Astrocyte (in vitro differentiated cells and primary cell): ENCODE measurements around the gene PPP3CA. TPM values are rescaled to one million over a fixed set of nuclear protein-coding genes. Genes with fewer than 3 reads are reported as not detected.
A peak's percentile ranks its signal among the peaks of the same experiment; 100 is the strongest.

Experiments used
- DNase-seq: peaks from one replicate; pipeline ENCODE4 v3.0.0-alpha.2; 2010; ENCODE audit warnings: low read depth
- FAIRE-seq: peaks from 2 replicates; lab custom pipeline; 2011; peaks lifted over from hg19 to GRCh38; lab: Jason Lieb, UNC
- H2AFZ ChIP-seq: 2 replicates; pipeline ENCODE4 v1.6.0; 2012; ENCODE audit warnings: low read depth, low read length, inconsistent platforms
- H3K27ac ChIP-seq: 2 replicates; pipeline ENCODE4 v1.5.1; 2011; ENCODE audit warnings: low read depth, low read length, inconsistent platforms
- H3K27me3 ChIP-seq: 2 replicates; pipeline ENCODE4 v1.6.0; 2011; ENCODE audit warnings: low read length, inconsistent platforms; ENCODE audit not compliant: insufficient read depth
- H3K36me3 ChIP-seq: 2 replicates; pipeline ENCODE4 v1.5.1; 2011; ENCODE audit warnings: low read length, inconsistent platforms; ENCODE audit not compliant: insufficient read depth
- H3K4me1 ChIP-seq: 2 replicates; pipeline ENCODE4 v1.5.1; 2011; ENCODE audit warnings: low read length, inconsistent platforms; ENCODE audit not compliant: insufficient read depth
- H3K4me2 ChIP-seq: 2 replicates; pipeline ENCODE4 v1.6.0; 2012; ENCODE audit warnings: low read length, inconsistent platforms
- H3K4me3 ChIP-seq: 2 replicates; pipeline ENCODE4 v1.5.1; 2011; ENCODE audit warnings: low read depth, mild to moderate bottlenecking, low read length, inconsistent platforms; ENCODE audit not compliant: insufficient read depth
- H3K79me2 ChIP-seq: 2 replicates; pipeline ENCODE4 v1.6.0; 2012; ENCODE audit warnings: mild to moderate bottlenecking, low read length, inconsistent platforms; ENCODE audit not compliant: insufficient read depth
- H3K9ac ChIP-seq: 2 replicates; pipeline ENCODE4 v1.6.0; 2012; ENCODE audit warnings: mild to moderate bottlenecking, low read length, inconsistent platforms
- H3K9me3 ChIP-seq: 2 replicates; pipeline ENCODE4 v1.5.1; 2012; ENCODE audit warnings: low read depth, mild to moderate bottlenecking, low read length, inconsistent platforms; ENCODE audit not compliant: insufficient read depth
- H4K20me1 ChIP-seq: 2 replicates; pipeline ENCODE4 v1.6.0; 2012; ENCODE audit warnings: low read length, inconsistent platforms; ENCODE audit not compliant: insufficient read depth
- H3K27ac Mint-ChIP-seq: one replicate; pipeline ENCODE4 v1.8.0; 2021; ENCODE audit warnings: mild to moderate bottlenecking, mixed read lengths; ENCODE audit not compliant: unreplicated experiment
- H3K27me3 Mint-ChIP-seq: one replicate; pipeline ENCODE4 v1.8.0; 2021; ENCODE audit warnings: low read depth, mixed read lengths; ENCODE audit not compliant: unreplicated experiment
- H3K36me3 Mint-ChIP-seq: one replicate; pipeline ENCODE4 v1.8.0; 2021; ENCODE audit warnings: low read depth, mixed read lengths; ENCODE audit not compliant: unreplicated experiment
- H3K4me1 Mint-ChIP-seq: one replicate; pipeline ENCODE4 v1.8.0; 2021; ENCODE audit warnings: low read depth, mixed read lengths; ENCODE audit not compliant: unreplicated experiment
- H3K4me3 Mint-ChIP-seq: one replicate; pipeline ENCODE4 v1.8.0; 2021; ENCODE audit warnings: mild to moderate bottlenecking, moderate library complexity, mixed read lengths; ENCODE audit not compliant: unreplicated experiment
- H3K9me3 Mint-ChIP-seq: one replicate; pipeline ENCODE4 v1.8.0; 2021; ENCODE audit warnings: mild to moderate bottlenecking, mixed read lengths; ENCODE audit not compliant: unreplicated experiment
- CTCF ChIP-seq: IDR thresholded peaks from 2 replicates; pipeline ENCODE4 v1.5.1; 2011; ENCODE audit warnings: low read depth, mild to moderate bottlenecking, inconsistent platforms, low read length, moderate library complexity; ENCODE audit not compliant: insufficient read depth
- EZH2 ChIP-seq: IDR thresholded peaks from 2 replicates; pipeline ENCODE4 v1.6.1; 2012; ENCODE audit warnings: mild to moderate bottlenecking, low read length, inconsistent platforms; ENCODE audit not compliant: insufficient read depth
- total RNA-seq: library from RNA; stranded (reverse); gene quantifications from 2 replicates; pipeline ENCODE4 v1.2.1, GENCODE V29; 2021

PPP3CA gene
- total RNA-seq, 1 donor from 2014 or later = 101 TPM

GRCh38 chr4:101306764-101307615, 40.3 kb downstream of the PPP3CA start:
- H3K4me1 Mint-ChIP-seq = peaks cover 22% of the 10 kb centered on the region
- no peaks in the 10 kb centered on the region for H3K27me3 Mint-ChIP-seq
- Histone ChIP-seq H2AFZ (no peak overlapping the region), H3K4me2 (peak overlapping the region; percentile 19), H3K4me3 (no peak overlapping the region), H3K79me2 (peaks cover 90% of the 10 kb centered on the region), H3K27ac (no peak overlapping the region), H3K9ac (no peak overlapping the region), H3K36me3 (no peaks in the 10 kb centered on the region), H3K9me3 (no peaks in the 10 kb centered on the region), H4K20me1 (peaks cover 63% of the 10 kb centered on the region), H3K27me3 (no peaks in the 10 kb centered on the region), H3K4me1 (peaks cover 17% of the 10 kb centered on the region)
- H3K27ac Mint-ChIP-seq = no peak overlapping the region
- H3K4me3 Mint-ChIP-seq = no peak overlapping the region
- TF ChIP-seq CTCF (no peak), EZH2 (no peak)
- peak; percentile 66 for DNase-seq
- no peaks in the 10 kb centered on the region for H3K36me3 Mint-ChIP-seq
- no peak for FAIRE-seq
- H3K9me3 Mint-ChIP-seq = no peaks in the 10 kb centered on the region

GRCh38 chr4:101306225-101306624, 41.1 kb downstream of the PPP3CA start:
- H3K79me2 ChIP-seq = peaks cover 85% of the 10 kb centered on the region
- Mint-ChIP-seq H3K36me3 (no peaks in the 10 kb centered on the region), H3K27me3 (no peaks in the 10 kb centered on the region), H3K4me3 (no peak overlapping the region), H3K4me1 (peaks cover 22% of the 10 kb centered on the region), H3K27ac (no peak overlapping the region), H3K9me3 (no peaks in the 10 kb centered on the region)
- peak; percentile 74 for DNase-seq
- no peak for FAIRE-seq
- H3K4me2 ChIP-seq = peak overlapping the region; percentile 19
- no peak overlapping the region for H3K4me3 ChIP-seq
- H3K9ac ChIP-seq = no peak overlapping the region
- H3K27me3 ChIP-seq = no peaks in the 10 kb centered on the region
- H3K4me1 ChIP-seq = peaks cover 17% of the 10 kb centered on the region
- TF ChIP-seq EZH2 (no peak), CTCF (no peak)
- no peak overlapping the region for H2AFZ ChIP-seq
- H4K20me1 ChIP-seq = peaks cover 58% of the 10 kb centered on the region
- no peak overlapping the region for H3K27ac ChIP-seq
- no peaks in the 10 kb centered on the region for H3K9me3 ChIP-seq
- H3K36me3 ChIP-seq = no peaks in the 10 kb centered on the region

- Histone ChIP-seq H3K4me1 (peaks cover 17% of the 10 kb centered on the region), H3K4me3 (no peak overlapping the region), H4K20me1 (peaks cover 59% of the 10 kb centered on the region), H3K4me2 (peak overlapping the region; percentile 51), H3K9me3 (no peaks in the 10 kb centered on the region), H3K27me3 (no peaks in the 10 kb centered on the region), H3K9ac (no peak overlapping the region), H3K79me2 (peaks cover 85% of the 10 kb centered on the region), H2AFZ (no peak overlapping the region), H3K27ac (peak overlapping the region; percentile 41), H3K36me3 (no peaks in the 10 kb centered on the region)
- Mint-ChIP-seq H3K9me3 (no peaks in the 10 kb centered on the region), H3K4me1 (peaks cover 22% of the 10 kb centered on the region), H3K36me3 (no peaks in the 10 kb centered on the region), H3K27me3 (no peaks in the 10 kb centered on the region), H3K27ac (peak overlapping the region; percentile 18), H3K4me3 (peak overlapping the region; percentile 34)
- TF ChIP-seq EZH2 (no peak), CTCF (no peak)
- DNase-seq (peak; percentile 81), FAIRE-seq (no peak)
Observed at GRCh38 chr4:101304916-101305315, 42.4 kb downstream of the PPP3CA start.
